Activated CD4-positive, alpha-beta T cell treated with anti-CD3 and anti-CD28 coated beads, Interleukin-2, amount 10 ng/mL, durations not matched to agents 24 days and 14 days (primary cell): Measurements from ENCODE around the gene TNK2. TPM values are rescaled to one million over a fixed set of nuclear protein-coding genes. Genes with fewer than 3 reads are reported as not detected.
"Not testable (repeated sequence)": the region's sequence is repeated elsewhere in the genome, so short reads cannot be mapped to it uniquely, and the experiment has no call there.

ENCODE experiments used
- DNase-seq: peaks from one replicate; pipeline ENCODE4 v3.0.0; 2022
- H3K27ac Mint-ChIP-seq: one replicate; pipeline ENCODE4 v1.8.0; 2022; ENCODE audit warnings: mild to moderate bottlenecking, mixed read lengths
- H3K27me3 Mint-ChIP-seq: one replicate; pipeline ENCODE4 v1.8.0; 2022; ENCODE audit warnings: mixed read lengths
- H3K36me3 Mint-ChIP-seq: one replicate; pipeline ENCODE4 v1.8.0; 2022; ENCODE audit warnings: low read depth, mild to moderate bottlenecking, mixed read lengths
- H3K4me1 Mint-ChIP-seq: one replicate; pipeline ENCODE4 v1.8.0; 2021; ENCODE audit warnings: mixed read lengths
- H3K4me3 Mint-ChIP-seq: one replicate; pipeline ENCODE4 v1.8.0; 2022; ENCODE audit warnings: mild to moderate bottlenecking, moderate library complexity, mixed read lengths
- H3K9me3 Mint-ChIP-seq: one replicate; pipeline ENCODE4 v1.8.0; 2021; ENCODE audit warnings: mixed read lengths
- intact Hi-C: fragments of 100-400 bp; cut with micrococcal nuclease; formaldehyde crosslinking; loops from one replicate; pipeline ENCODE4 v1.15.1; 2023
- total RNA-seq: library from RNA; stranded (reverse); gene quantifications from 2 replicates; pipeline ENCODE4 v1.2.3, GENCODE V29; 2022

Gene TNK2
- total RNA-seq, 1 donor from 2014 or later: 110 TPM

DNA sequence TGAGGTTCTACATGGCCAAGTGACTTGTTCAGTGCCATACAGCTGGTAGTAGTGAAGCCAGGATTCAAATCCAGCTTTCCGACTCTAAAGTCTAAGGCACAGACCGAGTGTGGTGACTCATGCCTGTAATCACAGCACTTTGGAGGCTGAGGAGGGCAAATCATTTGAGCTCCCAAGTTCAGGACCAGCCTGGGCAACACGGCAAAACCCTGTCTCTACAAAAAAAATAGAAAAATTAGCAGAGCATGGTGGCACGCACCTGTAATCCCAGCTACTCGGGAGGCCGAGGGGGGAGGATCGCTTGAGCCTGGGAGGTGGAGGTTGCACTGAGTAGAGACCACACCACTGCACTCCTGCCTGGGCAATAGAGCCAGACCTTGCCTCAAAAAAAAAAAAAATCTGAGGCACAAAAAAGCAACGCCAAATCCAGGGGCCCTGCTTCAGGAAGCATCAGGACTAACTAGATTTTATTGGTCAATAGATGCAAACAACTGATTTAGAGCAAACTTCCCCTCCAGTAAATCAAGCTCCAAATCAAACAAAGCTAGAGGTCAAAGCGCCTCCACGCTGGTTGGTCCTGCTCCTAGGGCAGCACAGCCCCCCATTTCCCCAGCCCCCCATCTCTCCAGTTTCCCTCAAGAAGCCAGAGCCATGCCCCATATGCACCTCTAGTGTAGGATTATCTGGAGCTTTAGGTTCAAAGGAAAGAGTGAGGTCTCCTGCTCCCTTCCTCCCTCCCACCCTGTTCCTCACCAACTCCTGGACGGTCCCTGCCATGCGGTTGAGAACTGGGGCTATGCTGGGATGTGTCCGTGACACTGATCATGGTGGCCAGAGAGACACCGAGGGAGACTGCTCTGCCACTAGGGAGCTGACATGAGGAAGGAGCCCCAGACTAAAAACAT is 2.9 kb upstream of the TNK2 start:
- peaks cover 27% of the 10 kb centered on the region for H3K4me1 Mint-ChIP-seq
- no peak for DNase-seq
- no peaks in the 10 kb centered on the region for H3K9me3 Mint-ChIP-seq
- H3K27ac Mint-ChIP-seq: no peak overlapping the region
- H3K36me3 Mint-ChIP-seq: peaks cover 2% of the 10 kb centered on the region
- H3K27me3 Mint-ChIP-seq: peaks cover 3% of the 10 kb centered on the region
- no peak overlapping the region for H3K4me3 Mint-ChIP-seq
- intact Hi-C loops: no loop called here

DNA sequence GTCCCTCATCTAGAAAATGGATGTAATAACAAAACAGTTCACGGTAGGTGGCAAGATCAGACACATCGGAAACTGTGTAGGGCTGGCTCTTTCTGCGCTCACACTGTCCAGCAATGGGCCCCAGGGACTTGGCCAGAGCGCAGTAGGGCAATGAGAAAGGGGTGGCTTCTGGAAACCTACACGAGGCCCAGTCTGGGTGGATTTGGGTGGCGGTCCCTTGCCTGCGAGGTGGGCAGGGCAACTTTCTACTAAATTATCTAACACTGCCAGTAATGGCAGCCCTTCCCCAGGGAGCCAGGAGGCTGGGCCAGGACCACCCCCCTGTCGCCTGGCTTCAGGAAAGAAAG is 2.1 kb upstream of the TNK2 start:
- intact Hi-C loops: no loop called here
- Mint-ChIP-seq H3K36me3 (peaks cover 9% of the 10 kb centered on the region), H3K4me3 (peak overlapping the region; percentile 66), H3K4me1 (peaks cover 35% of the 10 kb centered on the region), H3K9me3 (no peaks in the 10 kb centered on the region), H3K27me3 (no peaks in the 10 kb centered on the region), H3K27ac (peak overlapping the region; percentile 84)
- no peak for DNase-seq

- Mint-ChIP-seq H3K4me1 (peaks cover 36% of the 10 kb centered on the region), H3K9me3 (no peaks in the 10 kb centered on the region), H3K27ac (peak overlapping the region; percentile 84), H3K27me3 (no peaks in the 10 kb centered on the region), H3K36me3 (peaks cover 11% of the 10 kb centered on the region), H3K4me3 (peak overlapping the region; percentile 66)
- peak; percentile 96 for DNase-seq
- intact Hi-C loops: loop anchor here (5.0 to 10.0 kb wide), 3 partner anchors 45 to 592 kb away; partner anchors contain the start of genes PPP1R2 and RNF168
These were observed 1.5 kb upstream of the TNK2 start for GRCh38 chr3:195909644-195910498.

DNA sequence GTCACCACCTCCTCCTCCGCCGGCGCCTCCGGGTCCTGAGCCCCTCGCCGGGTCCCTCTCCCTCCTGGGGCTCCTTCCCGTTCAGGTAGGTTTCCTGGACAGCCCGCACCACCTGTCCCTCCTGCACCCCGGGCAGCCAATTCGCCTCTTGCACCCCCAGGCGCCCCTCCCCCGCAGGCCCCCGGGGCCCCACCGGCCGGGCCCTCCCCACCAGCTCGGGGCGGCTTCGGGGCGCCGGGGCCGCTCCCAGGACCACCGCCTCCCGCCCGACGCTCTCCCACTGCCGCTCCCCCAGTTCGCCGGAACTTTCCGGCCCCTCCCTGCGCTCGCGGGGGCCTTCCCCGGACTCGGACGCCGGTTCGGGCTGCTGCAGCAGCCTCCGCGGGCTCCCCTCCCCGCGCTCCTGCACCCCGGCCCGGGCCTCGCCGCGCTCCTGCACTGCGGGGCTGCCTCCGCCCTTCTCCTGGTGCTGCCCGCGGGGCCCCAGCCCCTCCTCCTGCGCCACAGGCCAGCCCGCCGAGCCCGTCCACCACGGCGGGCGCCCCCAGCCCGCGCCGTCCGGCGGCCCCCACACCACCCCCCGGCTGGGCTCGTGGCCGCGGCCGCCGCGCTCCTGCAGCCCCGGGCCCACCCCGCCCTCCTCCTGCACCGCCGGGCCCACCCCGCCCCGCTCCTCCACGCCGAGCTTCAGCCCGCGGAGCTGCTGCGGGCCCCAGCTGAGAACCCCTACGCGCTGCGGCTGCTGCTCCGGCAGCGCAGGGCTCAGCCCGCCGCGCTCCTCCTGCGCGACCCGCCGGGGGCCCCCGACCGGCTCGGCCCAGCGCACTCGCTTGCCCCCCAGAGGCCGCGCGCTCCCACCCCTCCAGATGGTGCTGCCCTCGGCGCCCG is 587 bp upstream of the TNK2 start:
- Mint-ChIP-seq H3K4me1 (peaks cover 36% of the 10 kb centered on the region), H3K27me3 (no peaks in the 10 kb centered on the region), H3K27ac (peak overlapping the region; percentile 97), H3K4me3 (peak overlapping the region; percentile 90), H3K9me3 (no peaks in the 10 kb centered on the region), H3K36me3 (peaks cover 14% of the 10 kb centered on the region)
- peak; percentile 81 for DNase-seq
- intact Hi-C loops: loop anchor here (5.0 to 10.0 kb wide), 3 partner anchors 46 to 593 kb away; partner anchors contain the start of genes PPP1R2 and RNF168

- DNase-seq: no peak
- no peaks in the 10 kb centered on the region for H3K27me3 Mint-ChIP-seq
- no peaks in the 10 kb centered on the region for H3K9me3 Mint-ChIP-seq
- peaks cover 44% of the 10 kb centered on the region for H3K4me1 Mint-ChIP-seq
- peak overlapping the region; percentile 97 for H3K27ac Mint-ChIP-seq
- intact Hi-C loops: loop anchor here (1.0 to 10.0 kb wide), 4 partner anchors 8 to 595 kb away; partner anchors contain the start of genes PPP1R2 and RNF168
- H3K4me3 Mint-ChIP-seq: peak overlapping the region; percentile 90
- H3K36me3 Mint-ChIP-seq: peaks cover 18% of the 10 kb centered on the region
These were observed 742 bp downstream of the TNK2 start for GRCh38 chr3:195907684-195907933.

DNA sequence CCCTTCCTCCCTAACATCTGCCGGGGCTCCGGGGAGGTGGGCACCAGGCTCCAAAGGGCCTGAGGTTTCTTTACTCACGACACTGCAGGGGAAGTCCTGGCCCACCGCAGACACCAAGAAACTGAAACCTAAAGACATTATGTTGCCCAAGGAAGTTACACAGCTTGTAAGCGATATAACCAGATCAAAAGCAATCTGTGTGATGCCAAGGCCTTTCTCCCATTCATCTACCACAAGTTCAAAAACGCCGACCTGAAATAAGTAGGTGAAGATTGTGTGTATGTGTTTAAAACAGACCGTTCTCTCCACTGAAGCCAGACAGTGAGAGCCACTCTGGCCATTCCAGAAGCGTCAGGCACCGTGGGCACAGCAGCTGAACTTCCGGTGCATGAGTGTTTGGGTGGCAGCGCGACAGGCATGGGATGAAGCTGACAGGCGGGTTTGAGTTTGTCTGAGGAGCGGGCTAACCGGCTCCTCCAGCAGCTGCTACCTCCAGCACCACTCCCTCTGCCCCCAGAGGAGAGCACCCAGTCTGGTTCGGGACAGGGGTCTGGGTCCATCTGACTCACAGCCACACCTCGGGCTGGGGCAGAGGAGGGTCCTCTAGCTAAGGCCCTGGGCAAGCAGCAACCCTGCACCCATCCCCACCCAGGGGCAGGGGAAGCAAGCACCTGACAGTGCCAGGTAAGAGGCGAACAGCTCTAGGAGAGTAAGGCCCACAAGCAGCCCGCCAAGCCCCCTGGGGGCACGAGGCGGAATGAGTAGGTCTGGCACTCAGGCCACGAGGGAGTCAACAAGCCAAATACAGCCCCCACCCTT is 1.3 kb downstream of the TNK2 start:
- intact Hi-C loops: loop anchor here (1.0 to 10.0 kb wide), 5 partner anchors 8 to 595 kb away; partner anchors contain the start of genes PPP1R2 and RNF168
- Mint-ChIP-seq H3K9me3 (no peaks in the 10 kb centered on the region), H3K4me1 (peaks cover 44% of the 10 kb centered on the region), H3K27ac (peak overlapping the region; percentile 97), H3K36me3 (peaks cover 18% of the 10 kb centered on the region), H3K27me3 (no peaks in the 10 kb centered on the region), H3K4me3 (peak overlapping the region; percentile 90)
- peak; percentile 93 for DNase-seq

DNA sequence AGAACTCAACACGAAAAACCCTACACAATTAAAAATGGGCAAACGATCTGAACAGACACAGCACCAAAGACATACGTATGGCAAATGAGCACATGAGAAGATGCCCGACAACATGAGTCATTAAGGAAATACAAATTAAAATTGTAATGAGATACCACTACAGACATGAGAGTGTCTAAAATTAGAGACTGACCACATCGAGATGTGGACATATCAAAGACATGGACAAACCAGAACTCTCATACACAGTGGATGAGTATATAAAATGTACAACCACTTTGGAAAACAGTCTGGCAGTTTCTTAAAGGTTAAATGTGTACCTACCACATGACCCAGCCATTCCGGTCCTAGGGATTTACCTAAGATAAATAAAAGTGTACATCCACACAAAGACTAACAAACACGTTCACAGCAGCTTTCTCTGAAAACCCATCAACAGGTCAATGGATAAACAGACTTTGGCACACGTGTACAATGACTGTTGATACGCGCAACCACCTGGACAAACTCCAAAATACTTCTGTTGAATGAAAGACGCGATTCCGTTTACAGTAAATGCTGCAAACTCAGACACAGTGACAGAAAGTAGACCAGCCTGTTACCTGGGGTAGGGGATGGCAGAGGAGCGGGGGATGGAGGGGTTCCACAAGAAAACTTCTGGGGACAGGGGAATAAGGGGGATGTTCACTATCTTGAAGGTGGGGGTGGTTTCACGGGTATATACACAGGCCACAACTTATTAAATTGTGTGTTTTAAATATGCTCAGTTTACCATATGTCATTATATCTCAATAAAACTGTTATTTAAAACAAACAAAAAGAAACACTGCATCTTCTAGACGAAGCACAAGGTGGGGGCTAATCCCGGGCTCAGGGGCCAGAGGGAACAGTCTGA is 2.1 kb downstream of the TNK2 start:
- Mint-ChIP-seq H3K4me3 (peak overlapping the region; percentile 90), H3K9me3 (no peaks in the 10 kb centered on the region), H3K27me3 (no peaks in the 10 kb centered on the region), H3K27ac (peak overlapping the region; percentile 97), H3K36me3 (peaks cover 18% of the 10 kb centered on the region), H3K4me1 (peaks cover 53% of the 10 kb centered on the region)
- intact Hi-C loops: loop anchor here (1.0 to 10.0 kb wide), 4 partner anchors 10 to 596 kb away; partner anchors contain the start of genes PPP1R2 and RNF168
- DNase-seq: peak; percentile 68

DNA sequence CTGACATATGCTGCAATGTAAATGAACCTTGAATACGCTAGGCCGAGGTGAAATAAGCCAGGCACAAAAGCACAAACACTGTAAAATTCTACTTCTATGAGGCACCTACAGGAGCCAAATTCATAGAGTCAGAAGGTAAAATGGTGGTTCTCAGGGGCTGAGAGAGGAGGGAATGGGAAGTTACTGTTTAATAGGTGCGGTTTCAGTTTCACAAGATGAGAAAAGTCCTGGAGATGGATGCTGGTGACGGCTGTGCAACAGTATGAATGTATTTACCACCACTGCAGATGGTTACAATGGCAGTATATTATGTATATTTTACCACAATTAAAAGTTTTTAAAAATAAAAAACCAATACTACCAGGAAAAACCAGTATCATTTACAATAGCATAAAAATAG is 4.0 kb downstream of the TNK2 start:
- Mint-ChIP-seq H3K9me3 (no peaks in the 10 kb centered on the region), H3K27ac (no peak overlapping the region), H3K4me3 (peak overlapping the region; percentile 60), H3K4me1 (peaks cover 64% of the 10 kb centered on the region), H3K27me3 (no peaks in the 10 kb centered on the region), H3K36me3 (peaks cover 25% of the 10 kb centered on the region)
- no peak for DNase-seq
- intact Hi-C loops: loop anchor here (10.0 kb wide), 1 partner anchor 50 kb away; no protein-coding TSS in a partner anchor

GRCh38 chr3:195903950-195904290 is 4.4 kb downstream of the TNK2 start:
- H3K36me3 Mint-ChIP-seq: peaks cover 25% of the 10 kb centered on the region
- H3K4me1 Mint-ChIP-seq: peaks cover 65% of the 10 kb centered on the region
- H3K27ac Mint-ChIP-seq: peak overlapping the region; percentile 23
- DNase-seq: no peak
- no peaks in the 10 kb centered on the region for H3K9me3 Mint-ChIP-seq
- intact Hi-C loops: loop anchor here (10.0 kb wide), 1 partner anchor 51 kb away; no protein-coding TSS in a partner anchor
- H3K27me3 Mint-ChIP-seq: no peaks in the 10 kb centered on the region
- H3K4me3 Mint-ChIP-seq: peak overlapping the region; percentile 28

GRCh38 chr3:195902634-195903033 is 5.7 kb downstream of the TNK2 start:
- not testable (repeated sequence) for H3K27ac Mint-ChIP-seq, DNase-seq, H3K4me3 Mint-ChIP-seq, H3K27me3 Mint-ChIP-seq, H3K9me3 Mint-ChIP-seq
- intact Hi-C loops: loop anchor here (10.0 kb wide), 1 partner anchor 52 kb away; no protein-coding TSS in a partner anchor
- Mint-ChIP-seq H3K4me1 (peaks cover 68% of the 10 kb centered on the region), H3K36me3 (peaks cover 25% of the 10 kb centered on the region)

DNA sequence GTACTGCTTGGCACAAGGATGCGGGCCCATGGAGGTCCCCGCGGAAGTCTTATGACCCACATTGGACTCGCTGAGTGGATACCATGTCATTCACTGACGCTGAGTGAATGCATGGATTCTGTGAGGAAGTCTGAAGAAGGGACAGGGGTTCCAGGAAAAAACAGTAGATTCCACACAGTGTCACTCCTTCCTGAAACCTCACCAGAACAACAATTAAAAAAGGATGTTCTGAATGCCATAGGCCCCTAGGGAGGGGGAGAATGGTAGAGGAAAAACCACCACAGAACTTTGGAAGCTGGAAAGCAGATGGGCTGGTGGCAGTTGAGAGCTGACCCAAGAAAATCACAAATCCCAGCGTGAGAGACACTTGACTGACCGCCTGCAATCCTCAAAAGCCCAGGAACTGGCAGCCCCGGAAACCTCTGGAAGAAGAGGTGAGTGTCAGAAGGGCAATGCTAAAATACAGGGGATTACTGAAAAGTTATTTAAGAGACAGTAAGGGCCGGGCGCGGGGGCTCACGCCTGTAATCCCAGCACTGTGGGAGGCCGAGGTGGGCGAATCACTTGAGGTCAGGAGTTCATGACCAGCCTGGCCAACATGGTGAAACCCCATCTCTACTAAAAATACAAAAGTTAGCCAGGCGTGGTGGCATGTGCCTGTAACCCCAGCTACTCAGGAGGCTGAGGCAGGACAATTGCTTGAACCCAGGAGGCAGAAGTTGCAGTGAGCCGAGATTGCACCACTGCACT is 6.3 kb downstream of the TNK2 start:
- H3K4me3 Mint-ChIP-seq, DNase-seq, H3K27me3 Mint-ChIP-seq, H3K9me3 Mint-ChIP-seq: not testable (repeated sequence)
- Mint-ChIP-seq H3K27ac (peak overlapping the region; percentile 23), H3K4me1 (peaks cover 72% of the 10 kb centered on the region), H3K36me3 (peaks cover 25% of the 10 kb centered on the region)
- intact Hi-C loops: loop anchor here (10.0 kb wide), 1 partner anchor 53 kb away; no protein-coding TSS in a partner anchor
